HEK293T (cell line): Measurements from ENCODE around the gene ZNF710.

Experiments used
- CTCF ChIA-PET: fragments of 350-600 bp; formaldehyde crosslinking; extraction: SDS; loops from one replicate; lab custom pipeline; 2021; ENCODE audit warnings: antibody characterized with exemption, inconsistent platforms; lab: Yijun Ruan, JAX
- POLR2A ChIA-PET: fragments of 350-600 bp; formaldehyde crosslinking; extraction: SDS; loops from one replicate; lab custom pipeline; 2020; ENCODE audit warnings: antibody characterized with exemption, inconsistent platforms; lab: Yijun Ruan, JAX
- DNase-seq: peaks from one replicate; pipeline ENCODE4 v3.0.0; 2012; ENCODE audit warnings: mixed read lengths; ENCODE audit errors: extremely low spot score
- BHLHE40 ChIP-seq: fragments of 450-650 bp; IDR thresholded peaks from 2 replicates; pipeline ENCODE4 v1.6.1; 2016; ENCODE audit warnings: mild to moderate bottlenecking, moderate library complexity, borderline replicate concordance
- CTBP1 ChIP-seq: fragments of 450-650 bp; IDR thresholded peaks from 2 replicates; pipeline ENCODE4 v1.6.1; 2016; ENCODE audit warnings: borderline replicate concordance
- ELF4 ChIP-seq: fragments of 450-650 bp; IDR thresholded peaks from 2 replicates; pipeline ENCODE4 v1.6.1; 2017; ENCODE audit warnings: antibody characterized with exemption
- FOXA1 ChIP-seq: fragments of 450-650 bp; IDR thresholded peaks from 2 replicates; pipeline ENCODE4 v1.6.1; 2016; ENCODE audit warnings: mild to moderate bottlenecking
- FOXK2 ChIP-seq: fragments of 450-650 bp; IDR thresholded peaks from 2 replicates; pipeline ENCODE4 v1.6.1; 2016; ENCODE audit warnings: mild to moderate bottlenecking
- FOXM1 ChIP-seq: fragments of 450-650 bp; IDR thresholded peaks from 2 replicates; pipeline ENCODE4 v1.6.1; 2017; ENCODE audit warnings: mild to moderate bottlenecking, borderline replicate concordance
- HDGF ChIP-seq: fragments of 450-650 bp; IDR thresholded peaks from 2 replicates; pipeline ENCODE4 v1.6.1; 2017; ENCODE audit warnings: antibody characterized with exemption, borderline replicate concordance
- L3MBTL2 ChIP-seq: fragments of 450-650 bp; conservative IDR thresholded peaks from 2 replicates; pipeline ENCODE4 v1.6.1; 2016; ENCODE audit warnings: mild to moderate bottlenecking
- LEF1 ChIP-seq: fragments of 450-650 bp; IDR thresholded peaks from 2 replicates; pipeline ENCODE4 v1.6.1; 2017; ENCODE audit warnings: mild to moderate bottlenecking, borderline replicate concordance
- NFRKB ChIP-seq: fragments of 450-650 bp; IDR thresholded peaks from 2 replicates; pipeline ENCODE4 v1.6.1; 2016; ENCODE audit warnings: mild to moderate bottlenecking, moderate library complexity
- SP1 ChIP-seq: fragments of 450-650 bp; IDR thresholded peaks from 2 replicates; pipeline ENCODE4 v1.6.1; 2017
- SUZ12 ChIP-seq: fragments of 450-650 bp; IDR thresholded peaks from 2 replicates; pipeline ENCODE4 v1.6.1; 2016; ENCODE audit warnings: mild to moderate bottlenecking
- TARDBP ChIP-seq: fragments of 450-650 bp; IDR thresholded peaks from 2 replicates; pipeline ENCODE4 v1.6.1; 2016
- ZNF384 ChIP-seq: fragments of 450-650 bp; IDR thresholded peaks from 2 replicates; pipeline ENCODE4 v1.6.1; 2016
- TF ChIP-seq, protein P1 (sequence below): fragments of 450-650 bp; IDR thresholded peaks from 2 replicates; pipeline ENCODE4 v1.6.1; 2016

Gene ZNF710

GRCh38 chr15:90130291-90130690 lies 129.2 kb downstream of the ZNF710 start:
- ChIA-PET POLR2A (no interaction called here), CTCF (no interaction called here)
- DNase-seq: no peak

More at GRCh38 chr15:90130291-90130690, 129.2 kb downstream of the ZNF710 start:
- TF ChIP-seq SP1 (no peak), FOXK2 (no peak), FOXM1 (no peak), L3MBTL2 (no peak), HDGF (no peak), ZNF384 (no peak), CTBP1 (no peak), FOXA1 (no peak), BHLHE40 (no peak), NFRKB (no peak), TARDBP (no peak), ELF4 (no peak), SUZ12 (no peak), LEF1 (no peak)
- TF ChIP-seq, protein P1, sequence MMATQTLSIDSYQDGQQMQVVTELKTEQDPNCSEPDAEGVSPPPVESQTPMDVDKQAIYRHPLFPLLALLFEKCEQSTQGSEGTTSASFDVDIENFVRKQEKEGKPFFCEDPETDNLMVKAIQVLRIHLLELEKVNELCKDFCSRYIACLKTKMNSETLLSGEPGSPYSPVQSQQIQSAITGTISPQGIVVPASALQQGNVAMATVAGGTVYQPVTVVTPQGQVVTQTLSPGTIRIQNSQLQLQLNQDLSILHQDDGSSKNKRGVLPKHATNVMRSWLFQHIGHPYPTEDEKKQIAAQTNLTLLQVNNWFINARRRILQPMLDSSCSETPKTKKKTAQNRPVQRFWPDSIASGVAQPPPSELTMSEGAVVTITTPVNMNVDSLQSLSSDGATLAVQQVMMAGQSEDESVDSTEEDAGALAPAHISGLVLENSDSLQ: no peak
